IMR-90 (cell line): ENCODE data around the gene DAP3. TPM values are rescaled to one million over a fixed set of nuclear protein-coding genes. Genes with fewer than 3 reads are reported as not detected.

Source experiments
- ATAC-seq: fragments of 200-7000 bp; cut with Tn5 transposase; 2 replicates; pipeline ENCODE4 v1.9.1; 2020; ENCODE audit warnings: low read depth, mild to moderate bottlenecking, moderate library complexity
- BruUV-seq: library from RNA; stranded (reverse); fragments of 400-500 nt; replicated peaks from 2 replicates; lab custom pipeline; 2021; lab: Mats Ljungman, UMichigan
- CTCF ChIA-PET: fragments of 300-600 bp; formaldehyde crosslinking; extraction: SDS; loops from one replicate; lab custom pipeline; 2021; ENCODE audit warnings: antibody characterized with exemption; lab: Yijun Ruan, JAX
- POLR2A ChIA-PET: fragments of 300-600 bp; sonication (Branson Sonifier 250); formaldehyde crosslinking; loops from one replicate; lab custom pipeline; 2022; ENCODE audit warnings: antibody characterized with exemption; ENCODE audit not compliant: unreplicated experiment; lab: Charles Lee
- DNase-seq: peaks from one replicate; pipeline ENCODE4 v3.0.0; 2013
- H2AFZ ChIP-seq: replicated peaks from 2 replicates; pipeline ENCODE3; 2013; ENCODE audit warnings: low read length, mild to moderate bottlenecking; ENCODE audit not compliant: poor library complexity
- H2AK5ac ChIP-seq: 2 replicates; pipeline ENCODE4 v1.6.1; 2013; ENCODE audit warnings: low read depth, low read length, inconsistent platforms
- H2AK9ac ChIP-seq: replicated peaks from 2 replicates; pipeline ENCODE3; 2013; ENCODE audit warnings: mild to moderate bottlenecking, low read depth, low read length, moderate library complexity; ENCODE audit not compliant: poor library complexity
- H2BK120ac ChIP-seq: 2 replicates; pipeline ENCODE4 v1.6.1; 2013; ENCODE audit warnings: low read depth, low read length, inconsistent platforms
- H2BK15ac ChIP-seq: 3 replicates; pipeline ENCODE4 v1.6.1; 2013; ENCODE audit warnings: low read depth, low read length, inconsistent platforms
- H2BK20ac ChIP-seq: 2 replicates; pipeline ENCODE4 v1.6.1; 2013; ENCODE audit warnings: low read depth, mild to moderate bottlenecking, inconsistent platforms, low read length, moderate library complexity
- H2BK5ac ChIP-seq: 2 replicates; pipeline ENCODE4 v1.6.1; 2013; ENCODE audit warnings: mild to moderate bottlenecking, low read depth, low read length, inconsistent platforms; ENCODE audit not compliant: poor library complexity, severe bottlenecking
- H3K14ac ChIP-seq: replicated peaks from 2 replicates; pipeline ENCODE4 v1.6.1; 2013; ENCODE audit warnings: low read depth, low read length, inconsistent platforms
- H3K18ac ChIP-seq: 2 replicates; pipeline ENCODE4 v1.6.1; 2013; ENCODE audit warnings: low read depth, low read length, control low read depth
- H3K23ac ChIP-seq: 2 replicates; pipeline ENCODE4 v1.6.1; 2013; ENCODE audit warnings: low read depth, low read length, inconsistent platforms
- H3K27ac ChIP-seq: 2 replicates; pipeline ENCODE4 v1.5.1; 2013; ENCODE audit warnings: mild to moderate bottlenecking, control low read depth, low read length; ENCODE audit not compliant: insufficient read depth
- H3K27me3 ChIP-seq: 2 replicates; pipeline ENCODE4 v1.6.1; 2013; ENCODE audit warnings: low read length; ENCODE audit not compliant: control insufficient read depth, insufficient read depth
- H3K36me3 ChIP-seq: 2 replicates; pipeline ENCODE4 v1.6.1; 2013; ENCODE audit warnings: low read length, mixed read lengths; ENCODE audit not compliant: control insufficient read depth, insufficient read depth
- H3K4ac ChIP-seq: 2 replicates; pipeline ENCODE4 v1.6.1; 2013; ENCODE audit warnings: low read depth, low read length, inconsistent platforms
- H3K4me1 ChIP-seq: 2 replicates; pipeline ENCODE4 v1.6.1; 2013; ENCODE audit warnings: low read length, mixed read lengths; ENCODE audit not compliant: control insufficient read depth, insufficient read depth
- H3K4me2 ChIP-seq: 2 replicates; pipeline ENCODE4 v1.6.1; 2013; ENCODE audit warnings: low read depth, mild to moderate bottlenecking, control low read depth, low read length, moderate library complexity
- H3K4me3 ChIP-seq: 2 replicates; pipeline ENCODE4 v1.5.1; 2013; ENCODE audit warnings: low read depth, mild to moderate bottlenecking, control low read depth, low read length, moderate library complexity; ENCODE audit not compliant: insufficient read depth
- H3K56ac ChIP-seq: 2 replicates; pipeline ENCODE4 v1.6.1; 2013; ENCODE audit warnings: low read length, inconsistent platforms; ENCODE audit not compliant: insufficient read depth; ENCODE audit errors: extremely low read depth
- H3K79me1 ChIP-seq, 2 experiments: 2 replicates each; pipeline ENCODE4 v1.6.1; 2013; ENCODE audit warnings: low read length in 2 of 2, inconsistent platforms in 1 of 2, low read depth in 1 of 2
- H3K9ac ChIP-seq: 2 replicates; pipeline ENCODE4 v1.6.1; 2013; ENCODE audit warnings: low read depth, low read length, control low read depth
- H3K9me1 ChIP-seq: 2 replicates; pipeline ENCODE4 v1.6.1; 2013; ENCODE audit warnings: low read length, inconsistent platforms; ENCODE audit not compliant: insufficient read depth
- H3K9me3 ChIP-seq: 2 replicates; pipeline ENCODE4 v1.6.1; 2013; ENCODE audit warnings: low read length; ENCODE audit not compliant: control insufficient read depth, insufficient read depth
- H4K20me1 ChIP-seq: 2 replicates; pipeline ENCODE4 v1.6.1; 2013; ENCODE audit warnings: low read length, inconsistent platforms; ENCODE audit not compliant: insufficient read depth
- H4K5ac ChIP-seq: 2 replicates; pipeline ENCODE4 v1.6.1; 2013; ENCODE audit warnings: mild to moderate bottlenecking, low read depth, low read length, control low read depth
- H4K8ac ChIP-seq, 2 experiments: 2 replicates each; pipeline ENCODE4 v1.6.1; 2013; ENCODE audit warnings: low read depth in 2 of 2, low read length in 2 of 2, control low read depth in 1 of 2, inconsistent platforms in 1 of 2
- H4K91ac ChIP-seq: 2 replicates; pipeline ENCODE4 v1.6.1; 2013; ENCODE audit warnings: low read depth, low read length, inconsistent platforms; ENCODE audit not compliant: insufficient read depth
- FOS ChIP-seq: fragments of 150-350 bp; IDR thresholded peaks from 2 replicates; pipeline ENCODE4 v1.6.1; 2016; ENCODE audit warnings: low read depth, low read length
- MAZ ChIP-seq: IDR thresholded peaks from 2 replicates; pipeline ENCODE4 v1.6.1; 2012; ENCODE audit warnings: low read depth, mild to moderate bottlenecking, low read length, improper control_type of control experiment, moderate library complexity, borderline replicate concordance
- MXI1 ChIP-seq: IDR thresholded peaks from 2 replicates; pipeline ENCODE4 v1.6.1; 2012; ENCODE audit warnings: low read depth, mild to moderate bottlenecking, low read length, moderate library complexity, borderline replicate concordance
- POLR2A ChIP-seq: IDR thresholded peaks from 2 replicates; pipeline ENCODE4 v1.6.1; 2012; ENCODE audit warnings: mild to moderate bottlenecking, low read depth, low read length
- RAD21 ChIP-seq: IDR thresholded peaks from 2 replicates; pipeline ENCODE4 v1.6.1; 2012; ENCODE audit warnings: low read length, improper control_type of control experiment
- WGBS, 2 experiments: methylation state at CpG; one replicate each; pipeline versions ENCODE4 v1.1.5 to v1.1.7; 2013; ENCODE audit warnings: missing lambda C conversion rate in 2 of 2; ENCODE audit not compliant: insufficient read length in 1 of 2; ENCODE audit errors: extremely low coverage in 2 of 2; 5-methylcytosine and 5-hydroxymethylcytosine counted together
- dilution Hi-C: fragments of 300-500 bp; cut with HindIII; formaldehyde crosslinking; loops from one replicate; pipeline ENCODE4 v1.14.3; 2018; ENCODE audit warnings: low sequenced_read_pairs; ENCODE audit not compliant: unreplicated experiment
- in situ Hi-C: fragments of 300-500 bp; cut with MboI; formaldehyde crosslinking; loops from 3 replicates; pipeline ENCODE4 v1.14.3; 2019; ENCODE audit warnings: low sequenced_read_pairs, inconsistent platforms, mixed read lengths
- intact Hi-C: fragments of 100-400 bp; cut with micrococcal nuclease; formaldehyde crosslinking; loops from 2 replicates; pipeline ENCODE4 v1.10.0; 2022
- polyA plus RNA-seq, 3 experiments: library from polyadenylated mRNA; depleted of rRNA; stranded (reverse); fragments of >200 nt; gene quantifications; 2 replicates each; pipeline ENCODE4 v1.2.3, GENCODE V29; 2012; ENCODE audit warnings: low replicate concordance in 1 of 3
- total RNA-seq: library from RNA; depleted of rRNA; stranded (reverse); fragments of >200 nt; gene quantifications from 2 replicates; pipeline ENCODE4 v1.2.3, GENCODE V29; 2012
- TF ChIP-seq, protein P1 (sequence below): fragments of 150-350 bp; IDR thresholded peaks from 2 replicates; pipeline ENCODE4 v1.6.1; 2016; ENCODE audit warnings: low read depth, mild to moderate bottlenecking, low read length, moderate library complexity, borderline replicate concordance

The DAP3 gene
- total and polyA plus RNA-seq, 2 of the 4 experiments (the other 2 are of a cell fraction), result 48.6 to 126 TPM

- peaks cover 42% of the 10 kb centered on the region for H4K20me1 ChIP-seq
- H4K8ac ChIP-seq, result no peak overlapping the region
- no peak overlapping the region for H2AK9ac ChIP-seq
- peaks cover 3 to 57% of the 10 kb centered on the region in 2 experiments; a peak in 3 of 4 replicates for H3K79me1 ChIP-seq
- H2BK20ac ChIP-seq, result no peak overlapping the region
- ChIA-PET POLR2A (no interaction called here), CTCF (no interaction called here)
- no peaks in the 10 kb centered on the region for H3K27me3 ChIP-seq
- H2BK120ac ChIP-seq, result no peak overlapping the region
- no peak overlapping the region for H3K56ac ChIP-seq
- H3K14ac ChIP-seq, result no peak overlapping the region
- no peak overlapping the region for H3K9ac ChIP-seq
- H2BK15ac ChIP-seq, result no peak overlapping the region
- no peaks in the 10 kb centered on the region; the same call in 1 of the 2 replicates for H3K9me1 ChIP-seq
- H3K4me3 ChIP-seq, result no peak overlapping the region
- H3K4me1 ChIP-seq, result peaks cover 2% of the 10 kb centered on the region; the same call in 1 of the 2 replicates
- H3K18ac ChIP-seq, result no peak overlapping the region
- no peak overlapping the region for H3K27ac ChIP-seq
- no TSS peak for BruUV-seq
- H3K23ac ChIP-seq, result peak overlapping the region; percentile 24; the same call in 1 of the 2 replicates
- no peak overlapping the region for H2AFZ ChIP-seq
- H3K9me3 ChIP-seq, result no peaks in the 10 kb centered on the region
- dilution Hi-C loops (no loop called here), in situ Hi-C loops (no loop called here), intact Hi-C loops (no loop called here)
- H2BK5ac ChIP-seq, result no peak overlapping the region
- no peak overlapping the region for H3K4ac ChIP-seq
- H4K5ac ChIP-seq, result no peak overlapping the region
- ATAC-seq (no peak), DNase-seq (no peak)
- no peaks in the 10 kb centered on the region; the same call in 1 of the 2 replicates for H3K36me3 ChIP-seq
- H3K4me2 ChIP-seq, result peak overlapping the region; percentile 37
- TF ChIP-seq FOS (no peak), MXI1 (no peak), RAD21 (no peak), POLR2A (no peak), MAZ (no peak)
- TF ChIP-seq, protein P1, sequence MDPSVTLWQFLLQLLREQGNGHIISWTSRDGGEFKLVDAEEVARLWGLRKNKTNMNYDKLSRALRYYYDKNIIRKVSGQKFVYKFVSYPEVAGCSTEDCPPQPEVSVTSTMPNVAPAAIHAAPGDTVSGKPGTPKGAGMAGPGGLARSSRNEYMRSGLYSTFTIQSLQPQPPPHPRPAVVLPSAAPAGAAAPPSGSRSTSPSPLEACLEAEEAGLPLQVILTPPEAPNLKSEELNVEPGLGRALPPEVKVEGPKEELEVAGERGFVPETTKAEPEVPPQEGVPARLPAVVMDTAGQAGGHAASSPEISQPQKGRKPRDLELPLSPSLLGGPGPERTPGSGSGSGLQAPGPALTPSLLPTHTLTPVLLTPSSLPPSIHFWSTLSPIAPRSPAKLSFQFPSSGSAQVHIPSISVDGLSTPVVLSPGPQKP, result no peak
- WGBS, 2 experiments, result no CpG with 5 or more reads among the region's 4 CpGs
- H2AK5ac ChIP-seq, result no peak overlapping the region
- no peak overlapping the region for H4K91ac ChIP-seq
Observed at GRCh38 chr1:155695072-155695471, 6.2 kb downstream of the DAP3 start.
